Hypothalamus (tissue), 51 donors: ENCODE data around the gene CACNG3.

Experiments used
- DNase-seq, 51 donors: peaks; one replicate each; lab custom pipeline; 2025; lab: John Stamatoyannopoulos, UW

CACNG3 gene

GRCh38 chr16:24378999-24379398 is 122.9 kb downstream of the CACNG3 start:
- no peak for DNase-seq

GRCh38 chr16:24381470-24382118 is 125.5 kb downstream of the CACNG3 start:
- no peak for DNase-seq

GRCh38 chr16:24382762-24383407 is 126.8 kb downstream of the CACNG3 start:
- no peak for DNase-seq

GRCh38 chr16:24394341-24394740 is 138.2 kb downstream of the CACNG3 start:
- DNase-seq, result no peak

GRCh38 chr16:24396350-24397271 is 140.5 kb downstream of the CACNG3 start:
- DNase-seq, result no peak

- DNase-seq, result no peak
Observed at GRCh38 chr16:24409045-24409444, 152.9 kb downstream of the CACNG3 start.
